Mesenchymal stem cell (in vitro differentiated cells and primary cell): ENCODE results near the gene OR5C1.
A peak's percentile ranks its signal among the peaks of the same experiment; 100 is the strongest.

Experiments
- DNase-seq: peaks from one replicate; pipeline ENCODE4 v3.0.0-alpha.2; 2013
- H2AFZ ChIP-seq: one replicate; pipeline ENCODE4 v1.6.1; 2013; ENCODE audit warnings: low read depth, mild to moderate bottlenecking, control low read depth, inconsistent platforms, low read length, moderate library complexity
- H2AK5ac ChIP-seq: 2 replicates; pipeline ENCODE4 v1.6.1; 2013; ENCODE audit warnings: low read length, moderate library complexity, mild to moderate bottlenecking, inconsistent platforms; ENCODE audit not compliant: severe bottlenecking
- H2BK120ac ChIP-seq: one replicate; pipeline ENCODE4 v1.6.1; 2013; ENCODE audit warnings: low read depth, mild to moderate bottlenecking, inconsistent platforms, low read length, moderate library complexity
- H2BK12ac ChIP-seq, 2 experiments: one replicate each; pipeline ENCODE4 v1.6.1; 2013; ENCODE audit warnings: inconsistent platforms in 2 of 2, low read length in 2 of 2, mild to moderate bottlenecking in 2 of 2, moderate library complexity in 2 of 2, control low read depth in 1 of 2
- H2BK15ac ChIP-seq: one replicate; pipeline ENCODE4 v1.6.1; 2013; ENCODE audit warnings: mild to moderate bottlenecking, low read depth, inconsistent platforms; ENCODE audit not compliant: poor library complexity, severe bottlenecking
- H2BK5ac ChIP-seq: 2 replicates; pipeline ENCODE4 v1.6.1; 2013; ENCODE audit warnings: low read depth, mild to moderate bottlenecking, low read length, control low read depth, inconsistent platforms; ENCODE audit not compliant: poor library complexity, severe bottlenecking
- H3K14ac ChIP-seq, 2 experiments: one replicate each; pipeline ENCODE4 v1.6.1; 2013; ENCODE audit warnings: inconsistent platforms in 2 of 2, low read length in 2 of 2, control low read depth in 1 of 2, mild to moderate bottlenecking in 1 of 2, moderate library complexity in 1 of 2
- H3K18ac ChIP-seq, 2 experiments: one replicate each; pipeline ENCODE4 v1.6.1; 2013; ENCODE audit warnings: inconsistent platforms in 2 of 2, low read length in 2 of 2, control low read depth in 1 of 2, low read depth in 1 of 2, mild to moderate bottlenecking in 1 of 2
- H3K23ac ChIP-seq, 2 experiments: one replicate each; pipeline ENCODE4 v1.6.1; 2013; ENCODE audit warnings: inconsistent platforms in 2 of 2, low read length in 2 of 2, mild to moderate bottlenecking in 2 of 2, moderate library complexity in 2 of 2, control low read depth in 1 of 2
- H3K27ac ChIP-seq: 2 replicates; pipeline ENCODE4 v1.5.1; 2013; ENCODE audit warnings: mild to moderate bottlenecking, moderate library complexity, low read length, control low read depth, inconsistent platforms; ENCODE audit not compliant: poor library complexity, severe bottlenecking
- H3K27me3 ChIP-seq, 2 experiments: 2 replicates each; pipeline versions ENCODE4 v1.6.1 to v1.7.0; 2013; ENCODE audit warnings: low read length in 2 of 2, mild to moderate bottlenecking in 2 of 2, moderate library complexity in 2 of 2, control low read depth in 1 of 2, inconsistent platforms in 1 of 2; ENCODE audit not compliant: control insufficient read depth in 1 of 2, insufficient read depth in 1 of 2
- H3K36me3 ChIP-seq, 2 experiments: 2 replicates each; pipeline versions ENCODE4 v1.6.1 to v1.7.0; 2013; ENCODE audit warnings: low read length in 2 of 2, control low read depth in 1 of 2, inconsistent platforms in 1 of 2, low read depth in 1 of 2, mild to moderate bottlenecking in 1 of 2; ENCODE audit not compliant: insufficient read depth in 2 of 2, control insufficient read depth in 1 of 2
- H3K4ac ChIP-seq, 2 experiments: one replicate each; pipeline ENCODE4 v1.6.1; 2013; ENCODE audit warnings: inconsistent platforms in 2 of 2, low read length in 2 of 2, mild to moderate bottlenecking in 2 of 2, moderate library complexity in 2 of 2, control low read depth in 1 of 2, low read depth in 1 of 2
- H3K4me1 ChIP-seq: 2 replicates; pipeline ENCODE4 v1.6.1; 2013; ENCODE audit warnings: low read depth, low read length, control low read depth; ENCODE audit not compliant: control insufficient read depth, insufficient read depth
- H3K4me2 ChIP-seq: 2 replicates; pipeline ENCODE4 v1.6.1; 2013; ENCODE audit warnings: low read length, mild to moderate bottlenecking, inconsistent platforms; ENCODE audit not compliant: poor library complexity, severe bottlenecking
- H3K4me3 ChIP-seq, 2 experiments: 2 replicates each; pipeline versions ENCODE4 v1.5.1 to v1.7.0; 2013; ENCODE audit warnings: low read length in 2 of 2, mild to moderate bottlenecking in 2 of 2, control low read depth in 1 of 2, low read depth in 1 of 2; ENCODE audit not compliant: insufficient read depth in 1 of 2
- H3K79me1 ChIP-seq: replicated peaks from 2 replicates; pipeline ENCODE4 v1.6.1; 2013; ENCODE audit warnings: mild to moderate bottlenecking, control low read depth, low read length, inconsistent platforms; ENCODE audit not compliant: poor library complexity, severe bottlenecking
- H3K9ac ChIP-seq: 2 replicates; pipeline ENCODE4 v1.7.0; 2013; ENCODE audit warnings: mild to moderate bottlenecking, low read length, moderate library complexity
- H3K9me3 ChIP-seq: 2 replicates; pipeline ENCODE4 v1.7.0; 2013; ENCODE audit warnings: mild to moderate bottlenecking, low read length; ENCODE audit not compliant: control insufficient read depth
- H4K8ac ChIP-seq: one replicate; pipeline ENCODE4 v1.6.1; 2013; ENCODE audit warnings: inconsistent platforms, mild to moderate bottlenecking, low read length, moderate library complexity
- H4K91ac ChIP-seq: one replicate; pipeline ENCODE4 v1.6.1; 2013; ENCODE audit warnings: mild to moderate bottlenecking, low read length, inconsistent platforms
- WGBS: methylation state at CpG from one replicate; pipeline ENCODE4 v1.1.7; 2013; ENCODE audit warnings: mixed read lengths; 5-methylcytosine and 5-hydroxymethylcytosine counted together

Gene OR5C1

DNA sequence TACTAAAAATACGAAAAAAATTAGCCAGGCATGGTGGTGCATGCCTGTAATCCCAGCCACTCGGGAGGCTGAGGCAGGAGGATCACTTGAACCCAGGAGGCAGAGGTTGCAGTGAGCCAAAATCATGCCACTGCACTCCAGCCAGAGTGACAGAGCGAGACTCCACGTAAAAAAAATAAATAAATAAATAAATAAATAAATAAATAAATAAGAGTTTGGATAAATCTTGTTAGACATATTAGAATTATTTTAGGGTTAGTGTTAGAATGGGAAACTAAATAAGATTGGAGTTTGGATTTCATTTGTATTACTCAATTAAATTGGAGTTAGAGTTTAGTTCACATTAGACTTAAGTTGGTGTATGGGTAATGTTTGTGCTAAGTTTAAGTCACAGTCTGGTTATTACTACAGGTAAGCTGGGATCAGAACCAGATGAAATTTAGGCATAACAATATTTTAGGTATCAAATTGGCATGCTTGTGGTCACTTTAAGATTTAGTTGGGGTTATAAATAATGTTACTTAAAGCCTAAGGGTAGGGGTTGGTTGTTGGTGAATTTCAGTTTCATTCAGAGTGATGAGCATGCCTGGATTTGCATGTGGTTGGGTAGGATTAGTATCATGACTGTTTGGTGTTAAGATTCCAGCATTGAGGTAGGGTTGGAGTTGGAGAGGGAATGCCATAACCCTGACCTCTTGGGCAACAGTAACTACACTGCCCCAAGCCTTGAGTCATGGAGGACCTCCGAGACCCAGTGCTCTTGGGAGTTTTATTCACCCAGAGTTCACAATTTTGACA is 3.3 kb downstream of the OR5C1 start:
- H3K9ac ChIP-seq: no peak overlapping the region
- no peaks in the 10 kb centered on the region for H3K79me1 ChIP-seq
- H3K4me2 ChIP-seq: no peak overlapping the region
- H3K23ac ChIP-seq: no peak overlapping the region
- no peak overlapping the region for H3K27ac ChIP-seq
- H2AFZ ChIP-seq: no peak overlapping the region
- no peaks in the 10 kb centered on the region for H3K9me3 ChIP-seq
- H2BK5ac ChIP-seq: no peak overlapping the region
- no peak overlapping the region for H3K18ac ChIP-seq
- H4K91ac ChIP-seq: no peak overlapping the region
- no peak overlapping the region for H3K14ac ChIP-seq
- no peak overlapping the region for H2BK15ac ChIP-seq
- H4K8ac ChIP-seq: no peak overlapping the region
- H3K4ac ChIP-seq: no peak overlapping the region
- H2AK5ac ChIP-seq: no peak overlapping the region
- peaks cover 0 to 6% of the 10 kb centered on the region in 2 experiments for H3K27me3 ChIP-seq
- no peak overlapping the region for H3K4me3 ChIP-seq
- no peak overlapping the region for H2BK120ac ChIP-seq
- H3K4me1 ChIP-seq: no peaks in the 10 kb centered on the region
- whole genome bisulfite sequencing: 76% methylated on average over 3 of the region's 5 CpGs
- no peak for DNase-seq
- no peak overlapping the region for H2BK12ac ChIP-seq
- peaks cover 0 to 3% of the 10 kb centered on the region in 2 experiments for H3K36me3 ChIP-seq

DNA sequence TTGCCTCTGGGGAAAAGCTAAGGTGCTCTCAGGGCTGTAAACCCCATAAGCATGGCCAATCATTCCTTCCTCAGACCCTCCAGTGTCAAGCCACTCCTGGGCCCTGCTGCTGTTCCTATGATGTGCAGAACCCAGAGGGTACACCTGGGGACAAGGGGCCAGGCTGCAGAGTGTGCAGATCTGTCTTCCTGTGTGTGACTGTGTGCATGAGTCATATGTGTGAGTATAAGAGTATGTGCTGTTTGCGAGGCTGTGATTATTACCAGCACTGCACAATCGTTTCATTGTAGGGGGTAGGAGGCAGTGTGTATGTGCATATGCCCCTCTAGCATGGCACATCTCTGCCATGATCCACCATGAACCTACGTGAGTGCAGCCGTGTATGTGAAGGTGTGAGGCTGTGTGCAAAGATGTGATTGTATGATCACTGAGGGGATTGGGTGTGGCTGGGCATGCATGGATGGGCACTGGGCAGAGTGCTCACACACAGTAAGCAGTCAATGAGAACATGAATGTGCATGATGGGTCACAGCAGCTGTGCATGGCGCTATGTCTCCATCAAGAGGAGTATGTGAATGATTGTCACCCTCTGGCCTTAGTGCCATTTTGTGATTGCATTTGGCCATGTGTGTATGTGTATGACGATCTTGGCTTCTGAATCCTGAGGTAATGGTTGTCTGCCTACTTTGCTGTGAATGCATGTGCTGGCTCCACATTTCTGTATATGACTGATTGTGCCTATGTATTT is 8.8 kb downstream of the OR5C1 start:
- H2AFZ ChIP-seq: no peak overlapping the region
- no peak overlapping the region for H3K4me3 ChIP-seq
- H2AK5ac ChIP-seq: no peak overlapping the region
- H3K14ac ChIP-seq: peak overlapping the region in 1 of 2 experiments; percentile 0
- no peaks in the 10 kb centered on the region for H3K9me3 ChIP-seq
- no peak overlapping the region for H3K27ac ChIP-seq
- no peak overlapping the region for H2BK12ac ChIP-seq
- peaks cover 0 to 9% of the 10 kb centered on the region in 2 experiments for H3K27me3 ChIP-seq
- H3K18ac ChIP-seq: peak overlapping the region in 1 of 2 experiments; percentile 56
- no peak overlapping the region for H2BK5ac ChIP-seq
- no peak overlapping the region for H3K9ac ChIP-seq
- no peaks in the 10 kb centered on the region for H3K79me1 ChIP-seq
- no peak overlapping the region for H2BK15ac ChIP-seq
- no peak overlapping the region for H2BK120ac ChIP-seq
- peaks cover 0 to 5% of the 10 kb centered on the region in 2 experiments for H3K36me3 ChIP-seq
- no peak overlapping the region for H3K23ac ChIP-seq
- no peak overlapping the region for H3K4me2 ChIP-seq
- H3K4me1 ChIP-seq: peaks cover 3% of the 10 kb centered on the region
- H4K91ac ChIP-seq: no peak overlapping the region
- 68% methylated on average over 6 of the region's 6 CpGs for WGBS
- no peak overlapping the region for H4K8ac ChIP-seq
- DNase-seq: no peak
- H3K4ac ChIP-seq: no peak overlapping the region

- WGBS: 90% methylated on average over 30 of the region's 30 CpGs
- H3K9ac ChIP-seq: no peak within 1 kb of the TSS
Measured at GRCh38 chr9:122800066-122801060, 11.6 kb downstream of the OR5C1 start, which contains the start of gene OR1K1. Gene OR1K1, plus strand, starts transcription at chr9:122800123. Its CDS starts 0 bp downstream, at chr9:122800123.

More at GRCh38 chr9:122800066-122801060, 11.6 kb downstream of the OR5C1 start, which contains the start of gene OR1K1:
- Histone ChIP-seq H2BK12ac (peak within 1 kb of the TSS in 1 of 2 experiments; percentile 24), H3K4ac (no peak within 1 kb of the TSS), H2AK5ac (no peak within 1 kb of the TSS), H3K4me1 (peaks cover 3% of the 10 kb centered on the region), H3K27ac (no peak within 1 kb of the TSS), H3K79me1 (no peaks in the 10 kb centered on the region), H3K27me3 (peaks cover 0 to 4% of the 10 kb centered on the region in 2 experiments), H2BK15ac (no peak within 1 kb of the TSS), H4K8ac (no peak within 1 kb of the TSS), H2BK120ac (no peak within 1 kb of the TSS), H3K4me3 (no peak within 1 kb of the TSS), H3K23ac (no peak within 1 kb of the TSS), H2BK5ac (no peak within 1 kb of the TSS), H3K4me2 (no peak within 1 kb of the TSS), H4K91ac (peak within 1 kb of the TSS; percentile 25), H3K14ac (no peak within 1 kb of the TSS), H3K18ac (no peak within 1 kb of the TSS), H2AFZ (no peak within 1 kb of the TSS), H3K9me3 (peaks cover under 1% of the 10 kb centered on the region), H3K36me3 (peaks cover 0 to 5% of the 10 kb centered on the region in 2 experiments)
- DNase-seq: no peak
